C4-2B (cell line): Measurements from ENCODE around the gene DLX1.

Experiments used
- H3K27ac ChIP-seq: fragments of 450-650 bp; 2 replicates; pipeline ENCODE4 v1.5.1; 2017
- CTCF ChIP-seq: fragments of 450-650 bp; conservative IDR thresholded peaks from 2 replicates; pipeline ENCODE4 v1.5.1; 2017; ENCODE audit warnings: mild to moderate bottlenecking
- ZFX ChIP-seq: fragments of 450-650 bp; IDR thresholded peaks from 2 replicates; pipeline ENCODE4 v1.6.1; 2017

The DLX1 gene

GRCh38 chr2:172094294-172095145 lies 9.2 kb downstream of the DLX1 start:
- peak overlapping the region; percentile 81 for H3K27ac ChIP-seq
- TF ChIP-seq ZFX (no peak), CTCF (no peak)

- TF ChIP-seq ZFX: no peak
- TF ChIP-seq CTCF: no peak
- H3K27ac ChIP-seq: peak overlapping the region; percentile 81
Observed at GRCh38 chr2:172095146-172095904, 10.0 kb downstream of the DLX1 start.

DNA sequence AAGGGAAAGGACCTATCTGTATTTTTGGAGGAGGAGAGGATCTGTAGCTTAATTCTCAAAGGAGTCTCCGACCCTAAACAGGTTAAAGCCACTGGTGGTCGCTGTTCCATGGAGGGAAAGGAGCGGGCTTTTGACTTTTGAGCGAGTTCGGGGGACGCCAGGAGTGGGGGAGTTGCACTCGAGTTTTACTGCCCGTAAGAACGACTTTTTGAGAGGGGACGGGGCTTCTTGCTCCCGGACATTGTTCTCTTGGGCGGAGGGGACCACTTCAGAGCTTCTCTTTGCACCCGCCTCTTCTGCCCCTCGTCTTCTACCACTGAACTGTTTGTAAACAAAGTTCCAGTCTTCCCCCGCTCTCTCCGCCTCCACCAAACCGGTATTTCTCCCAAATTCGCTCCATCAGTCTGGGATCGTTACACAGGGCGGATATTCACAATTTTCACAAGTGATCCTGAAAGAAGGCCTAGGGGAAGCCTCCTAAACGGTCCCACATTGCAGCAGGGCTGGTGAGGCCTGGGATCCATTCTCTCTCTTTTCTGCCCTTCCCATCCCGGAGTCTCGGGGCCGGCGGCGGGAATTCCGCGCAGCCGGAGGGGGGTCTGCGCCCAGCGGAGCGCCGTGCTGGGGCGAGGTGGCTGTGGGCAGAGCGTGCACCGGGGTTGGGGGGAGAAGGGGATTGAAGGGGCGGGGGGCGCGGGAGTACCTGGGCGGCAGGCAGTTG lies 10.8 kb downstream of the DLX1 start:
- TF ChIP-seq CTCF (no peak), ZFX (no peak)
- peak overlapping the region; percentile 81 for H3K27ac ChIP-seq

GRCh38 chr2:172096626-172097547 lies 11.6 kb downstream of the DLX1 start:
- TF ChIP-seq CTCF (no peak), ZFX (no peak)
- no peak overlapping the region for H3K27ac ChIP-seq

GRCh38 chr2:172097557-172098131 lies 12.3 kb downstream of the DLX1 start:
- TF ChIP-seq ZFX (no peak), CTCF (no peak)

GRCh38 chr2:172098287-172098649 lies 13.0 kb downstream of the DLX1 start:
- TF ChIP-seq CTCF (no peak), ZFX (no peak)
- no peak overlapping the region for H3K27ac ChIP-seq

More at GRCh38 chr2:172097557-172098131, 12.3 kb downstream of the DLX1 start:
- H3K27ac ChIP-seq: no peak overlapping the region
